Nephron (organoid): ENCODE data around the gene COL26A1.
A peak's percentile ranks its signal among the peaks of the same experiment; 100 is the strongest.

Experiments used
- H3K27ac Mint-ChIP-seq, 3 experiments: 2 replicates each; pipeline ENCODE4 v1.8.0; 2020; ENCODE audit warnings: mixed read lengths in 3 of 3, mild to moderate bottlenecking in 2 of 3, moderate library complexity in 1 of 3
- H3K27me3 Mint-ChIP-seq: 2 replicates; pipeline ENCODE4 v1.8.0; 2021; ENCODE audit warnings: low read depth, mild to moderate bottlenecking, moderate library complexity, mixed read lengths
- H3K36me3 Mint-ChIP-seq: 2 replicates; pipeline ENCODE4 v1.8.0; 2020; ENCODE audit warnings: low read depth, mixed read lengths
- H3K4me1 Mint-ChIP-seq: 2 replicates; pipeline ENCODE4 v1.8.0; 2020; ENCODE audit warnings: mixed read lengths
- H3K4me3 Mint-ChIP-seq, 3 experiments: 2 replicates each; pipeline ENCODE4 v1.8.0; 2020; ENCODE audit warnings: mild to moderate bottlenecking in 3 of 3, mixed read lengths in 3 of 3, moderate library complexity in 2 of 3
- H3K9me3 Mint-ChIP-seq: 2 replicates; pipeline ENCODE4 v1.8.0; 2020; ENCODE audit warnings: mixed read lengths
- CTCF ChIP-seq, 3 experiments: fragments of 200-600 bp; sonication (generic); IDR thresholded peaks; one replicate each; pipeline ENCODE4 v1.5.0; 2021; ENCODE audit warnings: antibody characterized with exemption in 3 of 3; ENCODE audit not compliant: unreplicated experiment in 3 of 3

COL26A1 gene

DNA sequence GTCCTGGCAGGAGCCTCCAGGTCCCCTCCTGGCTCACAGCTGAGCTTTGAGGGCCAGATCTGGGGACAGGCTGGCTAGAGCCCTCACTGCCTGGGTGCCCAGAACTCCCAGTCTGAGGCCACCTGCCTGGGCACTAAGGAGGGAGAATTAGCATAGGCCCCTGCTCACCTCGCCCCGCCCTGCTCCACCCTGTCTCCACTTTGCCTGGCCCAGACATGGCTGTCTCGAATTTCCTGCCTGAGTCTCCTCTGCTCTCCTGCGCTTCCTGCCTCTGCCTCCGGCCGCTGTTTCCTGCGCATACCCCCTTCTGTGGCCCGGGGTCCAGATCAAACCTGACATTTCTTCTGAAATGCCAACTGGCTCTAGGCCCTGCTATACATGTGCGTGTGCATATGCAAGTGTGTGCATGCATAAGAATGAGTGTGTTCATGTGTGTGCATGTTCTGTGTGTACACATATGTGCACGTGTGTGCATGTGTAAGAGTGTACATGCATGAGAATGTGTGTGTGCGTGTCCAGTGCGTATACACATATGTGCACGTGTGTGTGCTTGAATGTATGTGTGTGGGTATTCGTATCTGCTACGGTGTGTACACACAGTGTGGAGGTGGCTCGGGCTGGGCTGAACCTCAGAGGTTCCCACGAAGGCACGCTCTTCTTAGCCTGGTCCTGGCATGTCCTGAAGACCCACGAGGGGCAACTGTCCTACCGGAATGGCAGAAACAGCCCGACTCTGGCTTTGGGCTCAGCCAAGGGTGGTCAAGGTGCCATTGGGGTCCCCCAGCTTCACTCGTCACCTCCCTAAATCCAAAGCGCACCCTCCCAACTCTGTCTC is 201.5 kb downstream of the COL26A1 start:
- Mint-ChIP-seq H3K9me3 (peaks cover 10% of the 10 kb centered on the region), H3K4me1 (no peaks in the 10 kb centered on the region), H3K4me3 (no peak overlapping the region), H3K27ac (peak overlapping the region in 2 of 3 experiments; percentile 13 to 15), H3K27me3 (peaks cover 7% of the 10 kb centered on the region), H3K36me3 (no peaks in the 10 kb centered on the region)
- TF ChIP-seq CTCF (IDR thresholded peaks at IDR 0.05; ENCODE audit: unreplicated experiment in 3 of 3) = no peak

- H3K4me1 Mint-ChIP-seq = no peaks in the 10 kb centered on the region
These were observed 202.1 kb downstream of the COL26A1 start for GRCh38 chr7:101564778-101565211.

GRCh38 chr7:101565601-101566209 is 203.0 kb downstream of the COL26A1 start:
- Mint-ChIP-seq H3K4me1 (no peaks in the 10 kb centered on the region), H3K27ac (peak overlapping the region in 1 of 3 experiments; percentile 12), H3K27me3 (peaks cover 7% of the 10 kb centered on the region), H3K9me3 (peaks cover 16% of the 10 kb centered on the region), H3K4me3 (no peak overlapping the region), H3K36me3 (no peaks in the 10 kb centered on the region)
- no peak for TF ChIP-seq CTCF (IDR thresholded peaks at IDR 0.05; ENCODE audit: unreplicated experiment in 3 of 3)

More at GRCh38 chr7:101564778-101565211, 202.1 kb downstream of the COL26A1 start:
- Mint-ChIP-seq H3K4me3 (no peak overlapping the region), H3K27me3 (peaks cover 7% of the 10 kb centered on the region), H3K36me3 (no peaks in the 10 kb centered on the region), H3K27ac (no peak overlapping the region), H3K9me3 (peaks cover 14% of the 10 kb centered on the region)
- no peak for TF ChIP-seq CTCF (IDR thresholded peaks at IDR 0.05; ENCODE audit: unreplicated experiment in 3 of 3)

- Mint-ChIP-seq H3K9me3 (peaks cover 26% of the 10 kb centered on the region), H3K27ac (no peak overlapping the region), H3K36me3 (no peaks in the 10 kb centered on the region), H3K4me1 (no peaks in the 10 kb centered on the region), H3K4me3 (no peak overlapping the region), H3K27me3 (peaks cover 6% of the 10 kb centered on the region)
- TF ChIP-seq CTCF (IDR thresholded peaks at IDR 0.05; ENCODE audit: unreplicated experiment in 3 of 3) = no peak
These were observed 204.6 kb downstream of the COL26A1 start for GRCh38 chr7:101567230-101567629.

DNA sequence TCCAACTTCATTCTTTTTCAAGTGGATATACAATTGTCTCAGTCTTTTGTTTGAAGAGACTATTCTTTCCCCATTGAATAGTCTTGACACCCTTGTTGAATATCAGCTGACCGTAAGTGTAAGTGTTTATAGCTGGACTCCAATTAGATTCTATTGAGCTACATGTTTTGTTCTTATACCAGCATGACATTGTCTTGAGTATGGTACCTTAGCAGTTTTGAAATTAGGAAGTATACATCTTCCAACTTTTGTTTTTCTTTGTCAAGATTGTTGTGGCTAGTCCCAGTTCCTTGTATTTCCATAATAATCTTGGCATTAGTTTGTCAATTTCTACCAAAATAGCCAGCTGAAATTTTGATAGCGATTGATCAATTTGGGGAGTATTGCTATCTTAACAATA is 209.5 kb downstream of the COL26A1 start:
- H3K36me3 Mint-ChIP-seq = peaks cover 5% of the 10 kb centered on the region

More for the DNA sequence above, 209.5 kb downstream of the COL26A1 start:
- no peak for TF ChIP-seq CTCF (IDR thresholded peaks at IDR 0.05; ENCODE audit: unreplicated experiment in 3 of 3)
- Mint-ChIP-seq H3K4me1 (no peaks in the 10 kb centered on the region), H3K4me3 (no peak overlapping the region), H3K27ac (no peak overlapping the region), H3K27me3 (no peaks in the 10 kb centered on the region), H3K9me3 (peaks cover 33% of the 10 kb centered on the region)
